NCI-H748 (cell line): ENCODE results near the gene SORCS2.
"Not testable (repeated sequence)": the region's sequence is repeated elsewhere in the genome, so short reads cannot be mapped to it uniquely, and the experiment has no call there.

ENCODE experiments used
- DNase-seq: peaks from one replicate; lab custom pipeline; 2025; ENCODE audit not compliant: unreplicated experiment; lab: John Stamatoyannopoulos, UW

The SORCS2 gene

DNA sequence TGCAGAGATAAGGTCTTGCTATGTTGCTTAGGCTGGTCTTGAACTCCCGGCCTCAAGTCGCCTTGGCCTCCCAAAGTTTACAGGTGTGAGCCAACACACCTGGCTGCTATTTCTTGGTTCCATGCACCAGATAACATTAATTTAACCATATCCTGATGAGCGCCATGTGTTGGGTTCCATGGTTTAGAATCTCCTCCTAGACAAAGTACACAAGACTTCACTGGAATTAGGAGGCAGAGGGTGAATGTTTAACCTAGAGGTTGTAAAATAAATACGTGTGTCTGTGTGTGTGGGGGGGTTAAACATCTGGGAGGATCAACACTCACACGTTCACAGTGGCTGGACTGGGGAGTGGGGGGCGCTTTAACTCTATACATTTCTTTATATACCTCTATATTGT is 32.4 kb upstream of the SORCS2 start:
- DNase-seq = no peak

DNA sequence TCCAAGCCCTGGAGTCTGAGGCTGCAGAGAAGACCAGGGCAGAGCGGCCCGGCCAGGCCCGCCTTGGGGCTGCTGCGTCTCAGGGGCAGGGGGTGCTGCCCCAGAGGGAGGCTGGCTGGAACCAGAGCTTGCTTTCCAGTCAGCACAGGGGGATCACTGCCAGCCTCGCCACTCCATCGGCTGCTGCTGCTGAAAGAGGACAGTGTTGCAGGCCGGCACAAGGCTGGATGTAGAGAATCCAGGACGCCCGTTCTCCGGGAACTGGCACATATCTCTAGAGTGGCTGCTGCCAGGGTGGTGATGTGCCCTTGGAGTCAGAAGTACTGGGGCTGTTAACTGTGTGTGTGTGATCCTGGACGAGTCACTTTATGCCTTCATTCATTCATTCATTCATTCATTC is 31.9 kb upstream of the SORCS2 start:
- no peak for DNase-seq

DNA sequence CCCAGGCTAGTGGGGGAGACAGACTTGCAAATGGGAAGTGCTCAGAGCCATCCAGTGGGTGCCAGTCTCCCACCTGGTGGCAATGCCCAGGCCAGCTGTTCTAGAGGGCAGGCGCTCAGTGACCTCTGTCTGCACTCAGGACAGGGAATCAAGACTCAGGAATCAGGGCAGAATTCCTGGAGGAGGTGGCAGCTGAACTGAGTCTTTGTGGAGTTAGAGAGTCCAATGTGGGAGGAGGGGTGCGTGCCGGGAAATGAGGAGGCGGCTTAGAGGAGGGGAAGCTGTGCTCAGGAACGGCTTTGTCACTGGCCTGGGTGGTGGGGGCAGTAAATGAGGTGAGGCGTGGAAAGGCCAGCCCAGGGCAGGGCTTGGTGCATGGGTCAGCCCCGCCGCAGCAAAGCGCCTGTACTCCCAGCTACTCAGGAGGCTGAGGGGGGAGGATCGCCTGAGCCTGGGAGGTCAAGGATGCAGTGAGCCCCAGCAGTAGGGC is 31.3 kb upstream of the SORCS2 start:
- no peak for DNase-seq

DNA sequence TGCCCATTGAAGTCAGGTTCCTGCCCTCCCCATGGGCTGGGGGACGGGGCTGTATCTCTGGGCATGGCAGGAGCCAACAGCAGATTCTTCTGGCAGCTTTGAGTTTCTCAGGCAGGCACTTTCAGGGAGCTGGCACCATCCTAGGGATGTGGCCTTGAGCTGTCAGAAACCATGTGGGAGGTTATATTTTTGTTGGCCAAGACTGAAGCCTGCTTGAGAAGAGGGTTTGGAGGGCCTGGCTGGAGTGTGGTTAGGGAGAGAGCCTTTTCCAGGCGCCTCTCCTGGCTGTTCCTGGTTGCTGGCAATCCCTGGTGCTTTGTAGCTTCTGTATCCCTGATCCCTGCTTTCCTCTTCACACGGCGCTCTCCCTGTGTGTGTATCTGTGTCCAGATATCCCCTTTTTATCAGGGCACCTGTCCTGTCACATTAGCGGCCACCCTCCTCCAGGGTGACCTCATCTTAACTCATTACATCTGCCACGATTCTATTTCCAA is 30.6 kb upstream of the SORCS2 start:
- DNase-seq = no peak

DNA sequence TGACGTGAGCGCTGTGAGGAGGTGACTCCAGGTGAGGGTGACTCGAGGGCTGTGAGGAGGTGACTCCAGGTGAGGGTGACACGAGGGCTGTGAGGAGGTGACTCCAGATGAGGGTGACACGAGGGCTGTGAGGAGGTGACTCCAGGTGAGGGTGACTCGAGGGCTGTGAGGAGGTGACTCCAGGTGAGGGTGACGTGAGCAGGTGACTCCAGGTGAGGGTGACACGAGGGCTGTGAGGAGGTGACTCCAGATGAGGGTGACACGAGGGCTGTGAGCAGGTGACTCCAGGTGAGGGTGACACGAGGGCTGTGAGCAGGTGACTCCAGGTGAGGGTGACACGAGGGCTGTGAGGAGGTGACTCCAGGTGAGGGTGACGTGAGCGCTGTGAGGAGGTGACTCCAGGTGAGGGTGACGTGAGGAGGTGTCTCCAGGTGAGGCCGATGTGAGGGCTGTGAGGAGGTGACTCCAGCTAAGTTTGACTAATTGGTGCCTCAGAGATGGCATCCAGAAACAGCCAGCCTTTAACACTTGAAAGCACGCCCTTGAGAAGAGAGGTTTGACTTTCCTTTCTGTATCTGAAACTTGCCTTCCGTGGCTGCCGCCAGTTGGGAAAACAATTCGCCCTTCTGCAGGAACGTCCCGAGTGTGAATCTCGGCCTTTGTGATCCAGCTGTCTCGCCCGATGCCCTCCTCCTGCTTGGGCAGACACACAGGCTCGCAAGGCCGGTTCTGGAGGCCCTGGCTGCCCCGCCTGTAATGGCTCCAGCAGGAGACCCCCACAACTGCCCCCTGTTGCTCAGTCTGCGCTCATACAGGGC is 27.1 kb upstream of the SORCS2 start:
- DNase-seq = not testable (repeated sequence)

DNA sequence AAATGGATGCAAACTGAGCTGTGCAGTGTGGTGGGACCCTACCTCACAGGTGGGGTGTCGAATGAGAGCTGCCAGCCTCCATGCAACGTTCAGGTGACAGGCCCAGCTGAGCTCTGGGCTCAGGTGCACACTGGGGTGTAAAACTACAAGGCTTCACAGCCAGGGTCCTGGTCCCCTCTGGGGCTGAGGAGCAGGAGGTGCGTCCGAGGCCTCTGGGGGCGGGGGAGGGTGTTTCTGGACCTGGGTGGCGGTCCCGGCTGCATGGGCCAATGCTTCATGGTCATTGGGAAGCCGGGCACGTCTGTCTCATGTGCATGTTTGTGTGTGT is 26.5 kb upstream of the SORCS2 start:
- DNase-seq = no peak

DNA sequence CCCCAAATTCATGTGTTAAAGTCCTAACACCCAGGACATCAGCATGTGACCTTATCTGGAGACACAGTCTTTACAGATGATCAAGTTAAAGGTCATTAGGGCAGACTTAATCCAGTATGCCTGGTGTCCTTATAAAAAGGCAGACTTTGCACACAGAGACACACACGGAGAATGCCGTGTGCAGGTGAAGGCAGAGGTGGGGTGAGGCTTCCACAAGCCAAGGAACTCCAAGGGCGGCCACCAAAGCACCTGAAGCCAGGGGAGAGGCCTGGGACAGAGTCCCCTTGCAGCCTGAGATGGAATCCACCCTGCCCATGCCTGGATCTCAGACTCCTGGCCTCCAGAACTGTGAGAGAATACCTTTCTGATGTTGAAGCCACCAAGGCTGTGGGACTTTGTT is 26.1 kb upstream of the SORCS2 start:
- DNase-seq = no peak

DNA sequence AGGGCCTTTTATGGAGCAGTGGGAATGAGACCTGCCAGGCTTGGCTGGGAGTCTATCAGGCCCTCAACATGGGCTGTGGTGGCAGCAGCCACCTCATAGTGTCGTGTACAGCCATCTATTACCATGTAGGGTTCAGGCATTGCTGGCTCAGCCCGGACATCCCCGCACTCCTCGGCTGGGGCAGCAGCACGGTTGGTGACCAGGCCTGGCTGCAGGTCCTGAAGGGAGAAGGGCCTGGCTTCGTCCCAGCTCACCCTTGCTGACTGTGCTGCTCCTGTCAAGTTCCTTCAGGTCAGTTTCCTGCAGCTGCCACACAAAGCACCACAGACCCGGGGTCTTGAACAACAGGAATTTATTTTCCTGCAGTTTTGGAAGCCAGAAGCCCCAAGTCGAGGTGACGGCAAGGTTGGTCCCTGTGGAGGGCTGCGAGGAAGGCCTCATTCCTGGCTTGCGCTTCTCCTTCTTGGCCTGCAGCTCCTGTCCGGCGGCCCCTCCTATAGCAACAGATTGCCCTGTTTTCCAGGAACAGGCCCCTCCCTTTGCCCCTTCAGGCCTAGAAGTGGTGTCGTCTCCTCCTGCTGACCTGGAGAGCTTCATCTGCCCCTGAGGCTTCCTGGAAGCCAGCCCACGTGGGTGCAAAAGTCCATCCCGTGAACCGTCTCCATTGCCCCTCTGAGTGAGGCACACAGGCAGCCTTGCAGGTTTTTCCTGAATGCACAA is 25.2 kb upstream of the SORCS2 start:
- no peak for DNase-seq

DNA sequence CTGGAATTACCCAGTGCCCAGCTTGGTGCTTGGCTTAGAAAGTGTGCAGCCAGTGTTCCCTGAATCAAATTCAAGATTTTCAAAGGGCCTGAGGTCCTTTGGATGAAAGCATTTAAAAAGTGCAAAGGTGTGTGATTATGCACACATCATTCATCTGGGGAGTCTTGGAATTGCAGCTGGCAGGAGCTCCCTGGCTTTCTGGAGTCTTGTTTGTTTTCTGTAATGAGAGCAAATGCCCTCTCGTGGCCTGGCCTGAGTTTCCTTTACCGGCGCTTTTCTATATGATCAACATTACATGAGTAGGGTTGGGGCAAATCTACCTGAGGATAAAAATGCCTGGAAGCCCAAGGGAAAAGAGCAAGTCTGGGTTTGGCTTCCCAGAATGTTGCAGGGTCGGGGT is 24.6 kb upstream of the SORCS2 start:
- DNase-seq = no peak

DNA sequence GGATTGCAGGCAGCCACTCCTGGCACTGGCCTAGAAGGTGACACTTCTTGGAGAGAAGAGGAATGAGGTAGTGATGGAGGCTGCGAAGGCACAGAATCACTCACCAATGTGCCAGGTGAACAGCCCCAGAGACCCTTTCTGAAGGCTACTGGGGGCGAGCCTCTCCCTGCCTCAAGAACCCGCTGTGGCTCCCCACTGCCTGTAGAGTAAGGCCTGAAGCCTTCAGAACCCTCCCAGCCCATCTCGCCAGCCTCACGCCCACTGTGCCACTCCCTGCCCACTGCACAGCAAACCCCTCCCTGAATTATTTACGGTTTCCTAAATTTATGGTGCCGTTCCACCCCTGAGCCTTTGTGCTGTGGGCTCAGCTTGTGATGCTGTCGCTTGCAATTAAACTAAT is 24.2 kb upstream of the SORCS2 start:
- DNase-seq = no peak

DNA sequence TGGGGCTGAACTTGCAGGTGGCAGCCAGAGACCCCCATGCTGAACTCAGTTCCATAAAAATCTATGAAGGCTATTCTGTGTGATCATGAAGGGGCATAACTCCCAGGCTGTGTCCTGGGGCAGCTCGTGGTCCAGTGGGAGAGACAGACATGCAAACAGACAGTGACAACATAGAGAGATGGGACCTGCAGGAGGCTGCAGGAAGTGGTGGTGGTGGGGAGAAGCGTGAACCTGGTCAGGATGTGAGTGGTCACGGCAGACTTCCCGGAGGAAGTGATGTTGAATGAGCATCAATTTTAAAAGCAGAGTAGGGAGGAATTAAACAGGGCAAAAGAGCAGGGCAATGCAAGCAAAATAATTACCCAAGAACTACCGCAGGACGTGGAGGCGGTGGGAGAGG is 23.2 kb upstream of the SORCS2 start:
- no peak for DNase-seq

DNA sequence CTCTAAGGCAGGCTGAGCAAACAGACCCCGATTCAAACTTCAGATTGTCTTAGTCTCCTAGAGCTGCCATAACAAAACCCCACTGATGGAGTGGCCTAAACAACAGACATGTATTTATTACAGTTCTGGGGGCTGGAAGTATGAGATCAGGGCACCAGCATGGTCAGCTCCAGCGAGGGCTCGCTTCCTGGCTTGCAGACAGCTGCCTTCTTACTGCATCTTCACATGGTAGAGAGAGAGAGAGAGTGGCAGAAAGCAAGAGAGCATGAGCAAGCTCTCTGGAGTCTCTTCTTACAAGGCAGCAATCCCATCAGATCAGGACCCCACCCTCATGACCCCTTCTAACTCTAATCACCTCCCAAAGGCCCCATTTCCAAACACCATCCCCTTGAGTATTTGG is 22.3 kb upstream of the SORCS2 start:
- no peak for DNase-seq

DNA sequence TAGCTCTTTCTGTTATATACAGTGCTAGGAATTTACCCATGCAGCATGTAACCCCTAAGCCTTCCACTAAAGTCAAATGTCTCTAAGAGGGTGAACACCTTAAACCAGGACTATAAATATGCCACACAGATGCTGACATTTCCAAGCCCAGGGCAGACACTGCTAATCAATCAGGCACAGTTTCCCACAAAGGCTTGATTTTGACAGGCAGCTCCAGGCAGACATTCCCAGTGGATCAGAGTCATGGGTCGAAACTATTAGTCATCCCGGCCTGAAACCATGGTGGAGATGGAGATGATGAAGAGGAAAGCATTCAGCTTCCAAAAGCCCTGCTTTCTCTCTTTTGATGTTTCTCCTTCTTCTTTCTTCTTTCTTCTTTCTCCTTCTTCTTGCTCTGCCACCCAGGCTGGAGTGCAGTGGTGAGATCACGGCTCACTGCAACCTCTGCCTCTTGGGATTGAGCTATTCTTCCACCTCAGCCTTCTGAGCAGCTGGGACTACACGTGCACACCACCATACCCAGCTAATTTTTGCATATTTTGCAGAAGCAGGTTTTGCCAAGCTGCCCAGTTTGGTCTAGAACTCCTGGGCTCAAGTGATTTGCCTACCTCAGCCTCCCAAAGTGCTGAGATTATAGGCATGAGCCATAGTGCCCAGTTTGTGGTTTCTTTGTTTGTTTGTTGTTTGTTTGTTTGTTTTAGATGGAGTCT is 21.0 kb upstream of the SORCS2 start:
- no peak for DNase-seq

DNA sequence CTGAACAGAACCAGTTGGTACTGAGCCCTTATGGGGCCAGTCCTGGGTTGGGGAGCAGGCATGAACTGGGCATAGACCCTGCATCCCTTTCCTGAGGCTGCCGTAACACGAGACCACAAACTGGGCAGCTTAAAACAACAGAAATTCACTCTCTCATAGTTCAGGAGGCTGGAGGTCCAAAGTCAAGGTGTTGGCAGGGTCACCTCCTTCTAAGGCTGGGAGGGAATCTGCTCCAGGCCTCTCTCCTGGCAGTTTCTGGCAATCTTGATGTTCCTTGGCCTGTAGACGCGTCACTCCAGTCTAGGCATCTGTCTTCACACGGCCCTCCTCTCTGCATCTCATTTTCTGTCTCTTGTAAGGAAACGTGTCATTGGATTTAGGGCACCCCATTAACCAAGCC is 19.8 kb upstream of the SORCS2 start:
- no peak for DNase-seq

DNA sequence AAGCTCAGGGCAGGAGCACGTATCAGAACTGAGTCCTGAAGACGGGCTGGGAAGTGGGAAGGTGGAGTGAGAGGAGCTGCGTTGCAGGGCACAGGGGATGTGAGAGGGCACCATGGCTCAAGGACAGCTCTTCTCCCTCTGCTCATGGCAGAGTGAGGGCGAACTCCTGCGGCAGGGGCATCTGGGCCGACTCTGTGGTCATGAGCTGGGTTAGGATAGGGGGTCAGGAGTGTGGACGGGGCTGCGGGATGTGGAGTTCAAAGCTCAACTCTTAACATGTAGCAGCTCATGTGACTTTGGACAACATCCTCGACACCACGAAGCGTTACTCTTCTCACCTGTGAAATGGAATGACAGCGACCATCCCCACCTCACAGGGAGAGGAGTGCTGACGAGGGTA is 19.4 kb upstream of the SORCS2 start:
- no peak for DNase-seq

DNA sequence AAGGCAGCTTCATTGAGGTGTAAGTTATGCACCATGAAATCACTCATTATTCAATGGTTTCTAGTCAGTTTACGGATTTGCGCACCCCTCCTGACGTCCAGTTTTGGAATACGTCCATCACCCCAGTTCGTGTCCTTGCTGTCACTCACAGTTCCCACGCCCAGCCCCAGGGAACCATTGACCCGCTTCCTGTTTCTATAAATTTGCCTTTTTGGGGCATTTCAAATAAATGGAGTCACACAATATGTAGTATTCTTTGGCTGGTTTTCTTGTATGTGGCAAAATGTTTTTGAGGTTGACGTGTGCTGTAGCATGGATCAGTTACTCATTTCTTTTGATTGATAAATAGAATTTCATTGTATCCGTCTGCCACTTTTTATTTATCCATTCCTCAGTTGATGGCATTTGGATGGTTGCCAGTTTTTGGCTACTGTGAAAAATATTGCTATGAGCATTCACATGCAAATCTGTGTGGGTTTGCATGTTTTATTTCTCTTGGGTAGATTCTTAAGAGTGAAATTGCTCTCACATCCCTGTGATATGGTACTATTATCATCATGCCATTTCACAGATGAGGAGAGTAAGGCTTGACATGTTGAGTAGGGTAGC is 18.4 kb upstream of the SORCS2 start:
- DNase-seq = no peak

DNA sequence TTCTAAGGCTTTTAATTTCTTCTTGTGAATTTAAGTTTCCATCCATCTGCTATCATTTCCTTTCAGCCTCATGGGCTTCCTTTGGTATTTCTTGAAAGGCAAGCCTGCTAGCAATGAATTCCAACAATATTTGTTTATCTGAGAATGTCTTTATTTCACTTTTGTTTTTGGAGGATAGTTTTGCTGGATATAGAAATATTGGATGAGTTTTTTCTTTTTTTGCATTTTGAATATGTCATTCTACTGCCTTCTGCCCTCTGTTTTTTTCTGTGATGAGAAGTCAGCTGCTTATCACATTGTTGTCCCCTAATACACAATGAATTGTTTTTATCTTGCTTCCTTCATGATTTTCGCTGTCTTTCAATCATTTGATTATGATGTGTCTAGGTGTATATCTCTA is 13.2 kb upstream of the SORCS2 start:
- DNase-seq = no peak

DNA sequence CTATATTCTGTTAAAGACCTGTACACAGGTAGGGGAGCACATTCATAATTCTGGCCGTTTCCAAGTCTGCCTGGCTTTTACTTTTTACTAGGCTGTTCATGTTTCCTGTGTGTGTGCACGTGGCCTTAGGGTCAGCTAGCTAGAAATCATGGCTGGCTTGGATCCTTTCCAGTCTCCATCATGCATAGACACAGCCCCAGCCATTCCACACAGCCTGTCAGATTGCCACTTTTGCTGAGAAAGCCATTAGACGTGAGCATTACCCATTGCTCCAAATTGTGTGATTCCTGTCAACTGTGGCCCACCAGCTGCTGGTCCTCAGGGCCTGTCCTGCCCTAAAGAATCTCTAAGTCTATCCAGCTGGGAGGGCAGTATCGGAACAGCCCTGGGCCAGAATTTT is 11.4 kb upstream of the SORCS2 start:
- no peak for DNase-seq

DNA sequence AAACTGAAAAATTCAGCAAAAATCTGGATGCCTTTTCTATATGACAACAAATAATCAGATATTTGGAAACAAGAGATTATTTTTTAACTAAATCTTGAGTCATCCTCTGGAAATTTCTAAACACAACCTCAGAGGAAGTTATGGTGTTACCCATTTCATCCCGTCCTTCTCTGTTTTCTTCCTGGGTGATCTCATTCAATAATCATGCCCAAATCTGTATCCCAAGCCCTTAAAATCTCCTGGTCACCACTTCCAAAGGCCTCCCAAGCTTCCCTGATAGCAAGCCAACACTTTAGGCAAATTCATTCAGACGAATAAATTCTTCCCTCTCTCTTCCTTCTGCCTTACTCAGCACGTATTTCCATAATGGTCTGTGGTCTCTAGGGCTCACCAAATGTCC is 9.7 kb upstream of the SORCS2 start:
- DNase-seq = no peak

DNA sequence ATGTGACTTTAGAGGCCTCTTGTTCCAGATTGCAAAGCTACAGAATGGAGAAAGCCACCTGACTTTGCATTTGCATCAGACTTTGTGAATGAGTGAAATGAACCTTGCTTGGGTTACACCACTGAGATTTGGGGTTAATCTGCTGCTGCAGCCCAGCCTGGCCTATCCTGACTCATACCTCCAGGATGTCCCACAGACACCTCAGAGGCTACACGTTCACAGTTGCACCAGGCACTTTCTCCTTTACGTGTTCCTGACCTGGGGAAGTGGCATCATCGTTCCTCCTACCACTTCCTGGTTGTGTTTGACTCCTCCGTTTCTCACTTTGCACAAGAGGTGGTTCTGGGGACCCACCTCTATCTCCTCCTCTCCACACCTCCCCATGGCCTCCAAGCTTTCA is 9.2 kb upstream of the SORCS2 start:
- DNase-seq = no peak

DNA sequence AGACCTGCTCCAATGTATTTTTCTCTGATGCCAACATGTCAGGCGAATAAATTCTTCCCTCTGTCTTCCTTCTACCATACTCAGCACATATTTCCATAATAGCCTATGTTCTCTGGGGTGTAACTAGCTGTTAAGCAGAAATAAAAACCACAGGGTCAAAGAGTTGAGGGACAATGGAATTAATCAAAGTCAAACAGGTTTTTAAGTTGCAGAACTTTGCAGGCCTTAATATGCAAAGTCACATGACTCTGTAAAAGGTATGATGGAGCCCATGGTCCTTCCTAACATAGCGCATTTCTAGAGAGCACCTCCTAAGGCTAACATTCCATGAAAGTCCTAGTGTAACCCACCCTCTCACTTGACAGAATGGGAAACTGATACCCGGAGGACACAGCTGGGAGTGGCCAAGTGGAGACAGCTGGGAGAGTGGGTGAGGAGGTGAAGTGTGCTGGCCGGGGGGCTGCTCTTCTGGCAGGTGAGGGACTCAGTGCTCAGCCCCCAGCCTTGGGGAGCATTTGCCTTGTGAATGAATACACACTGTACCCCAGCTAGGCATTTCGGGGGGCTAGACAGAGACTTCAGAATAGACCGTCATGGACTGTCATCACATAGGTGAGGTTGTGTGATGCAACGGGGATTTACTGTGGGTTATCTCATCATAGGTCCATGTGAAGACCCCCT is 8.4 kb upstream of the SORCS2 start:
- DNase-seq = no peak
